GM18909 (cell line): ENCODE results near the gene SEMA5A.

ENCODE experiments used
- ATAC-seq: cut with Tn5 transposase; IDR thresholded peaks from one replicate; pipeline ENCODE4 v1.9.1; 2021; ENCODE audit warnings: mild to moderate bottlenecking; ENCODE audit not compliant: unreplicated experiment, poor library complexity

Gene SEMA5A

DNA sequence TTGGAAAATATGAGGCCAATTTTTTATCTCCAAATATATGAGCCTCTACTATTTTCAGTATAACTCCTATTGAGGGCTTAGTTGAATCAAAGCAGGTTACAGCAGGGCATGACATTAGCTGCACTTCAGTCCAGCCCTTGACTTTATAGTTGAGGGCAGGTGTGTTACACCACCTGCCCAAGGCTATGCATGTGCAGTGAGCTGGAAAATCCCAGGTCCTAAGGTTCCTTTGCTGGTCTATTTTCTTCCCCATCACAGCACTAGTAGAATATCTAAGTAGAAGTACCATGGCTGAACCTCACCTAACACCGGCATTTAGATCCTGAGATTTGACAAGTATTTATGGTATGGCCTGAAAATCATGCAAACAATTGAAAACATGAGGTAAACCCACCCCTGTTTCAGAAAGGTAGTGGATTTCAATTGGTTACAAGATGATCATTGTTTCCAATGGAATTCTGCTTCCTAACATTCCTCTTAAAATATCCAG lies 201.1 kb downstream of the SEMA5A start:
- no peak for ATAC-seq

GRCh38 chr5:9343146-9343850 lies 202.6 kb downstream of the SEMA5A start:
- no peak for ATAC-seq

- ATAC-seq = no peak
These were observed 203.6 kb downstream of the SEMA5A start for GRCh38 chr5:9342161-9342787.

- ATAC-seq = no peak
These were observed 205.8 kb downstream of the SEMA5A start for GRCh38 chr5:9340085-9340484.

DNA sequence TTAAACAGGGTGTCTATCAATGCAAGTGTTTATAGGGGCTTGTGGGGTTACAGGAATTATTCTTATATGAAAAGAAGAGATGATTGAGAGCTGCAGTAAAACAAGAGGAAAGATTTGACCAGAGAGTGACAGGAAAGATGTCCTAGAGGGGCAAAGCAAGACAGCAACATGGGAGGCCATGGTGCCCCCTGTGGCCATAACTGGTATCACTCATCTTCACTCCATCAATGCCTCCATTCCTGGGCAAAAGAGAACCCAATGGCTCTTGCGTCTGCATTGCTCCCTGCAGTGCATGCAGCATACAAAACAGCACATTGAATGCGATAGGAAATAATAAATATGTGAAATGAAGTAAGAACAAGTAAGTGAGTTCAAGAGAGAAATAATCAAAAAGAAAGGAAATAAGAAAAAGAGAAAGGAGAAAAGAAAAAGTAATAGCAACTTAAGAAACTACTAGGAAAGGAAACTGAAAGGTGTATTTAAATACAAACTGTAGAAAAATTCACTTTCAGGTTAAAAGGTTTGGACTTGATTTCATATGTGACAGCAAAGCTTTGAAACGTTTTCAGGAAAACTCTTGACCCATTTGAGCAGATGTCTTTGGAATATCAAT lies 206.6 kb downstream of the SEMA5A start:
- ATAC-seq = peak; percentile 59

GRCh38 chr5:9338796-9339195 lies 207.1 kb downstream of the SEMA5A start:
- ATAC-seq = no peak

GRCh38 chr5:9337928-9338595 lies 207.8 kb downstream of the SEMA5A start:
- no peak for ATAC-seq

GRCh38 chr5:9335754-9336495 lies 209.9 kb downstream of the SEMA5A start:
- ATAC-seq = no peak

DNA sequence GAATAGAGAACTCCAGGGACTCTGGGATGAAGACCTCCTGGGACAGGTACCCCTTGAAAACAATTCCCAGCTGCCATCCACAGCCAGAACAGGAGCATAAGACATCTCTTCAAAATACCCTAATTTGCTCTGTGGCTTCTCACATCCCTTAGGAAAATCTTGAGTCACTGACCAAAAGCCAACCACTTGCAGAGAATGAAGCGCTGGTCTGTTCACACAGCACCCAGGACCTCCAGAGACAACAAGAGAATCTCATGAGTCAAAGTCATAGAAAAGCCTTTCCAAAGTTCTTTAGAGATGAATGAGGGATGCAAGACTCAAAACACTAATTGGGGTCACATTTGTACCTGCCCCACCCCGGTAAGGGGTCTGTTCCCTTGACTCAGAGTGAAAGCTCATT lies 210.6 kb downstream of the SEMA5A start:
- ATAC-seq = no peak

DNA sequence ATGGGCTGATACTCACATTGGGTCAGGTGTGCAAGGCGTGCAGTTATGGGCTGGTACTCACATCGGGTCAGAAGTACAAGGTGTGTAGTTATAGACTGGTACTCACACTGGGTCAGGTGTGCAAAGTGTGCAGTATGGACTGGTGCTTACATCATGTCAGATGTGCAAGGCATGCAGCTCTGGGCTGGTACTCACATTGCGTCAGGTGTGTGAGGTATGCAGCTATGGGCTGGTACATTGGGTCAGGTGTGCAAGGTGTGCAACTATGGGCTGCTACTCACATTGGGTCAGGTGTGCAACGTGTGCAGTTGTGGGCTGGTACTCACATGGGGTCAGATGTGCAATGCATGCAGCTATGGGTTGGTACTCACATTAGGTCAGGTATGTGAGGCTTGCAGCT lies 213.8 kb downstream of the SEMA5A start:
- ATAC-seq = no peak

- no peak for ATAC-seq
These were observed 214.5 kb downstream of the SEMA5A start for GRCh38 chr5:9331372-9331771.

DNA sequence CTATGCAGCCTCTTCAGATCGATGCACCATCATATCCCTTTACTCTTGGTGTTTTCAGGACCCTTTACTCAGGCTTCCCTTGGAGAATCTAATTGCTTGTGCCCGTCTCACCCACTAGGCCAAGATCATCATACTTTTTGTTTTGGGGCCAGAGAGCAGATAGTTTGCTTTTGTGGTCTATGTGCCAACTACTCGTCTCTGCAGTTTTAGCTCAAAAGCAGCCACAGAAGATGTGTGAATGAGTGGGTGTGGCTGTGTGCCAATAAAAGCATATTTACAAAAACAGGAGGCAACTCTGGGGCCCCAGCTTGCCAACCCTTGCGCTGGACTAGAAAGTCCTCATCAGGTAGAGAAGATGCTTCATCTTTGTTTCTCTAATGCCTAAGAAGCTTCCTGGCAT lies 216.8 kb downstream of the SEMA5A start:
- no peak for ATAC-seq

GRCh38 chr5:9325549-9325948 lies 220.3 kb downstream of the SEMA5A start:
- no peak for ATAC-seq

- ATAC-seq = no peak
These were observed 221.4 kb downstream of the SEMA5A start for GRCh38 chr5:9324348-9325077.

GRCh38 chr5:9320652-9321051 lies 225.2 kb downstream of the SEMA5A start:
- no peak for ATAC-seq

GRCh38 chr5:9318031-9318430 lies 227.8 kb downstream of the SEMA5A start:
- no peak for ATAC-seq

DNA sequence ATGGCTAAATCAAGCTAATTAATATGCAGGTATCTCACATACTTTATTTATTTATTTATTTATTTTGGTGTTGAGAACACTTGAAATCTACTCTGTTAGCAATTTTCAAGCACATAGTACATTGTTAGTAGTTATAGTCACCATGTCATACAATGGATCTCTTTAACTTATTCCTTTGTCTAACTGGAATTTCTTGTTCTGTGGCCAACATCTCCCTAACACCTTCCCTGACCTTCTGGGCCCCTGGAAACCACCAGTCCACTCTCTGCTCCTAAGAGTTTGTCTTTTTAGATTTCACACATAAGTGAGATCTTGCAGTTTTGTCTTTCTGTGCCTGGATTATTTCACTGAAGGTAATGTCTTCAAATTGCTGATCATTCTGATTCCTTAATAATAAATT lies 229.1 kb downstream of the SEMA5A start:
- ATAC-seq = no peak

GRCh38 chr5:9316041-9316440 lies 229.8 kb downstream of the SEMA5A start:
- ATAC-seq = no peak

- ATAC-seq = no peak
These were observed 231.3 kb downstream of the SEMA5A start for GRCh38 chr5:9314558-9314957.

GRCh38 chr5:9313751-9314150 lies 232.1 kb downstream of the SEMA5A start:
- no peak for ATAC-seq
